Body of pancreas (tissue), 4 donors: ENCODE data around the gene YKT6. TPM values are rescaled to one million over a fixed set of nuclear protein-coding genes. Genes with fewer than 3 reads are reported as not detected.
A peak's percentile ranks its signal among the peaks of the same experiment; 100 is the strongest.

Experiments used
- ATAC-seq: fragments of 150-250 bp; one replicate; pipeline ENCODE4 v1.9.1; 2016
- DNase-seq, 4 donors: peaks; one replicate each; pipeline ENCODE4 v3.0.0-alpha.2; 2019
- H3K27ac ChIP-seq, 4 donors: fragments of 200-600 bp; sonication (generic); 1 replicate in 3 of 4; 2 replicates in 1 of 4; pipeline versions ENCODE4 v1.5.1 to v1.6.1; 2016 to 2019; ENCODE audit warnings: mild to moderate bottlenecking in 1 of 4, mixed read lengths in 1 of 4, moderate library complexity in 1 of 4
- H3K27me3 ChIP-seq, 2 donors: fragments of 200-600 bp; sonication (generic); one replicate each; pipeline ENCODE4 v1.6.0; 2016; ENCODE audit warnings: mild to moderate bottlenecking in 1 of 2
- H3K36me3 ChIP-seq, 2 donors: fragments of 200-600 bp; sonication (generic); replicated peaks in 1 of 2; 2 replicates each; pipeline ENCODE4 v1.5.1; 2016; ENCODE audit warnings: low read depth in 2 of 2; ENCODE audit not compliant: insufficient read depth in 1 of 2
- H3K4me1 ChIP-seq: fragments of 200-600 bp; sonication (generic); one replicate; pipeline ENCODE4 v1.6.0; 2016
- H3K4me3 ChIP-seq, 2 donors: fragments of 200-600 bp; sonication (generic); 1 replicate in 1 of 2; 2 replicates in 1 of 2; pipeline ENCODE4 v1.5.1; 2016 to 2019
- H3K9me3 ChIP-seq, 3 donors: fragments of 200-600 bp; sonication (generic); 1 replicate in 2 of 3; 2 replicates in 1 of 3; pipeline ENCODE4 v1.5.1; 2016
- CTCF ChIP-seq, 7 experiments: fragments of 450-650 bp in 4 of 7; fragments of 200-600 bp in 3 of 7; sonication (generic) in 3 of 7; IDR thresholded peaks; one replicate each; pipeline ENCODE4 v1.5.1; 2016 to 2019; ENCODE audit warnings: antibody characterized with exemption in 7 of 7
- POLR2A ChIP-seq, 3 donors: fragments of 450-650 bp; IDR thresholded peaks; one replicate each; pipeline ENCODE4 v1.6.1; 2016; ENCODE audit warnings: antibody characterized with exemption in 3 of 3, mild to moderate bottlenecking in 2 of 3
- whole genome bisulfite sequencing, 2 donors: methylation state at CpG; one replicate each; pipeline ENCODE4 v1.1.5; 2017; 5-methylcytosine and 5-hydroxymethylcytosine counted together
- intact Hi-C: fragments of 100-400 bp; cut with DNase I; formaldehyde crosslinking; loops from one replicate; pipeline ENCODE4 v1.15.1; 2023
- total RNA-seq, 2 donors: library from RNA; depleted of rRNA; stranded (reverse); fragments of >200 nt; gene quantifications; one replicate each; pipeline ENCODE4 v1.1.0, GENCODE V29; 2016

Gene YKT6
- 10 to 100 TPM; 37.6 to 55.4 TPM for total RNA-seq

GRCh38 chr7:44200699-44201461 lies at the start of gene YKT6:
TSS of gene YKT6 (plus strand) at chr7:44200978. CDS start at chr7:44201136, 158 bp downstream.
- Histone ChIP-seq H3K9me3 (no peaks in the 10 kb centered on the region), H3K27ac (peak within 1 kb of the TSS in 3 of 4 donors; percentile 49 to 84 (median 84)), H3K36me3 (peaks cover 0 to 9% of the 10 kb centered on the region in 2 donors), H3K4me3 (peak within 1 kb of the TSS; percentile 91 to 100), H3K4me1 (peaks cover 26% of the 10 kb centered on the region), H3K27me3 (no peaks in the 10 kb centered on the region)
- WGBS, 2 donors, result 0 to 1% methylated on average over 25 to 55 of the region's 58 CpGs
- TF ChIP-seq POLR2A (IDR thresholded peaks at IDR 0.05) (peak; percentile 76 to 84 (median 84)), CTCF (IDR thresholded peaks at IDR 0.05) (peak; percentile 48 to 85 (median 70))
- intact Hi-C loops, result no loop called here
- peak; percentile 95 to 97 (median 96) for DNase-seq
- ATAC-seq, result peak; percentile 100

GRCh38 chr7:44151956-44152355 lies 48.8 kb upstream of the YKT6 start:
- no peaks in the 10 kb centered on the region for H3K36me3 ChIP-seq
- TF ChIP-seq CTCF (IDR thresholded peaks at IDR 0.05) (no peak), POLR2A (IDR thresholded peaks at IDR 0.05) (no peak)
- intact Hi-C loops, result no loop called here
- H3K4me1 ChIP-seq, result peaks cover 10% of the 10 kb centered on the region
- no peak for ATAC-seq
- no peaks in the 10 kb centered on the region for H3K9me3 ChIP-seq
- DNase-seq, result peak in 1 of 4 donors; percentile 5
- no peak overlapping the region for H3K4me3 ChIP-seq
- no peak overlapping the region for H3K27ac ChIP-seq
- H3K27me3 ChIP-seq, result no peaks in the 10 kb centered on the region
- 87 to 95% methylated on average over 8 to 9 of the region's 9 CpGs for WGBS, 2 donors

- Histone ChIP-seq H3K4me3 (no peak overlapping the region), H3K27me3 (no peaks in the 10 kb centered on the region), H3K27ac (no peak overlapping the region), H3K4me1 (no peaks in the 10 kb centered on the region), H3K36me3 (no peaks in the 10 kb centered on the region), H3K9me3 (no peaks in the 10 kb centered on the region)
- peak in 1 of 4 donors; percentile 6 for DNase-seq
- TF ChIP-seq POLR2A (IDR thresholded peaks at IDR 0.05) (no peak), CTCF (IDR thresholded peaks at IDR 0.05) (no peak)
- intact Hi-C loops, result no loop called here
- 71 to 73% methylated on average over 9 to 22 of the region's 22 CpGs for WGBS, 2 donors
- ATAC-seq, result no peak
These were observed 47.5 kb upstream of the YKT6 start for GRCh38 chr7:44152971-44153947.

GRCh38 chr7:44153948-44154335 lies 46.8 kb upstream of the YKT6 start:
- H3K27ac ChIP-seq, result no peak overlapping the region
- no peaks in the 10 kb centered on the region for H3K4me1 ChIP-seq
- no peaks in the 10 kb centered on the region for H3K27me3 ChIP-seq
- 90% methylated on average over 5 of the region's 5 CpGs; no CpG with 5 or more reads in 1 of the 2 donors for whole genome bisulfite sequencing, 2 donors
- DNase-seq (no peak), ATAC-seq (no peak)
- TF ChIP-seq POLR2A (IDR thresholded peaks at IDR 0.05) (no peak), CTCF (IDR thresholded peaks at IDR 0.05) (no peak)
- H3K9me3 ChIP-seq, result no peaks in the 10 kb centered on the region
- H3K4me3 ChIP-seq, result no peak overlapping the region
- no peaks in the 10 kb centered on the region for H3K36me3 ChIP-seq
- intact Hi-C loops, result no loop called here
